Hematopoietic multipotent progenitor cell (in vitro differentiated cells): ENCODE results near the gene NCAM2. TPM values are rescaled to one million over a fixed set of nuclear protein-coding genes. Genes with fewer than 3 reads are reported as not detected.
"Not testable (repeated sequence)": the region's sequence is repeated elsewhere in the genome, so short reads cannot be mapped to it uniquely, and the experiment has no call there.

Experiments
- DNase-seq, 3 donors: peaks; one replicate each; pipeline ENCODE4 v3.0.0-alpha.2; 2011 to 2015; ENCODE audit warnings: low read depth in 2 of 3, low spot score in 2 of 3
- total RNA-seq: library from RNA; depleted of rRNA; stranded (reverse); fragments of >200 nt; gene quantifications from one replicate; pipeline ENCODE4 v1.2.3, GENCODE V29; 2012

Gene NCAM2
- total RNA-seq, 1 donor: under 0.01 TPM

DNA sequence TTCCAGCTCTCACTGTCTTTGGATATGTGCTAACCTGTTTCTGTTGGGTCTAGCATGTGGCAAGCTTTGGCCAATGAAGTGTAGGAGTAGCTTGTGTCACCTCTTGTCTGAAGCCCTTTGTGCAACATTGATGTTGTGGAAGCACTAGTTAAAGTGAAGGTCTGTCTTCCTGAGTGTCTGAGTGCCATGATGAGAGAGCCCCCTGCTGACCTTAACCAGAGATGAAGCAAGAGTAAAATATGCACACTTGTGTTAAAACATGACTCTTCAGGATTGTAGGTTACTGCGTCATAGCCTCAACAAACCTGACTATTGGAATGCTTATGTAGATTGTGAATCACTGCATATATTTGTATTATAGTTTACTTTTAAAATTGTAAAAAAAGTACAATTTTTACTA, 103.7 kb downstream of the NCAM2 start:
- peak in 2 of 3 donors; percentile 31 to 57 for DNase-seq

DNA sequence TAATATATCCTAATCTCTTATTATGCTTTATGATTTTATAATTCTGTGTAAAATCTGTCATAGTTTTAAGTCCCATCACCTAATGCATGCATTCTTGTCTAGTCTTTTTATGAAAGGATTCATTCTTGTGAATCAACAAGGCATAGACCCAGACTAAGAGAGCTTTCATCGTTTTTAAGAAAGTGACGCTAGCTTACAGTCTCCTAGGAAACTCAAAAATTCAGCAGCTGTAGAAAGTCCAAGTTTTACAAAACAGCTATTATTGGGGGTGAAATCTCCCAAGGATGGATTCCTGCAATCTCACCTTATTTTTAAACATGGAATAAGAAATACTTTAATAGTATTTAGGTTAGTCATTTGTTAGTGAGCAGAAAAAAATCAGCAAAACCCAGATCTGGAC, 104.7 kb downstream of the NCAM2 start:
- DNase-seq: no peak

DNA sequence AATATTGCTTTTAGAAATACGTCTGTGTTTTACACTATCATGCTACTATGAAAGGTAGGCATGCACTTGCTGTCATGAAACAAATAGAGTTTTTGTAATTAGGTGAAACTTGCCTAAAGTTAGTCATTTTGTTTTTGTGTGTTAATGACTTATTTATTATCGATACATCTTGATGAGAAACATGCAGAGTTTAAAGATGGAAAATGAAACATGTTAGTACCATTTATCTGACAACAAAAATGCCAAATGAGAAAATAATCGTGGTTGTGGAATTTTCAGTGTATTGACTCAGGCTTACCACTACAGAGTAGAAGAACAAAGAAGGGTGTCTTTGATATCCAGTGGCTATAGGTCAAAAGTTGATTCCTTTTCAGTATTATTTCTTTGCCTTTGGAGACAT, 105.5 kb downstream of the NCAM2 start:
- DNase-seq: no peak

DNA sequence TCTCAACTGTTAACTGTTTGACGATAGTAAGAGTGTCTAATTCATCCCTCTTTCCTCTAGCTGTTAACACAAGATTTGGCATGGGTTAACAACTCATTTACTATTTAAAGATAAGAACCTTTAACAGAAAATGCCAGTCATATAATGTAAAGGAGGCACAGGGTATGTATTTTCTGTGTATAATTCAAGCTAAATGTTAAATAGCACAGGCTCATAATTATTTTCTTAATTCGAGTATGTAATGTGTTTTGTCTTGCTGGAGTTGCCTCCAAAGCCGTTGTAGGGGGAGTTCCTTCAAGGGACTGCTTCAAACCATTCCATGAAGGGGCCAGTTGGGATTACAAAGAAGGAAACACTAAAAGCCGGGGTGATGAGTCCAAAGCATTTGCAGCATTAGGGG, 111.5 kb downstream of the NCAM2 start:
- DNase-seq: no peak

DNA sequence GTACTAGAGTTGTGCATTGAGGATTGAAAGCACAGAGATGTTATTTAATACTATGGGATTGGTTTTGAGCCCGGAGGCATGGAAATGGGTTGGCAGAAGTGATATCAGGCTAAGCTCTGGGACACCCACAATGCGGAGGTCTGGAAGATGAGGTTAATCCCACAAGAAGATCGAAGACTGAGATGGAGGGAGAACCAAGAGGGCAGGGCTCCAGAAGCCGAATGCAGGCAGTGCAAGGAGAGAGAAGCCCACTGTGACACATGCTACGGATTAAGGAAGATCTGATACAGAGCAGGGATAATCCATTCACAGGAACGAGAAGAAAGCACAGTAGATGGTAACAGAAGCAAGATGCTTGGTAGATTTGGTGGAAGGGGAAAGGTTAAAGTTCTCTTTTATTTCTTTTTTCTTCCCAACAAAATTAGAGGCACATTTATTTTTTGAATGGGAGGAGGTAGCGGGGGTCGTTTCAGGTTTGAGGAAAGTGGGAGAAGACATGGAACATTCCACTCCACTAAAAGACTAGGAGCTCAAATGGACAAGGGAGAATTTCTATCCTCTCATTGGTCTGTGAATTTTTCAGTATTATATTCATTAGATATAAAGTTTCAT, 113.2 kb downstream of the NCAM2 start:
- DNase-seq: no peak

DNA sequence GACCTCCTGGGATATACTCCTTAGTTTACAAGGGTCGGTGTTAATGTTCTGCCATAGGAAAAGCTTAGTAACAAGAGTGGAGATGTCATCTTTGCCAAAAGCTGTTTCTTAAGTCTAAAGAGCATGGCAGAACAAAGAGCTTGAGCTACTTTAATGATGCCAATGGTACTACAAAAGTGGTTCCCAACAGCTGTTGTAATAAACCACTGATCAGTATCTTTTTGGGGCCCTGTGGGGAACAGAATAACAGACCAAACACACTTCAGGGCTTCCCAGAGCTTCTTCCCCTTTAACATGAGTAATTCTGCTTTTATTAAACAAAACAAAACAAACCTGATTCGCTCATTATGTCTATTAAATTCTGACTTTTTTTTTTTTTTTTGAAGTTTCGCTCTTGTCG, 116.3 kb downstream of the NCAM2 start:
- DNase-seq: no peak

DNA sequence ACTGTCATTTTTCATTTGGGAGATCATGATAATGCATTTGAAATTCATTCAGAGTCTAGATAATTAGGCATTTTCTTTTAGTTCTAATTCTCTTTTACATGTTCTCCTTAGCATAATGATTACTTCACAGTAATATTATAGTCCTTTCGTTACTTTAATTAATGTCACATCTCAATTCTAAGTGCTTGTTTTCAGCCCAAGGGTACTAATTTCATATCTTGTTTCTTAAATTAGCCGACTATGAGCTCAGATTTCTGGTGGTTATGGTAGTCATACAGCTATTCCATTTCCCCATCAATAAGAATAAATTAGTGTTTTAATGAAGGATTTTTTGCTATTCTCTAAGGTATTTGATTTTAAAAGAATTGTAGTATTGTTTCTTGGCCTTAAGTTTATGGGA, 120.9 kb downstream of the NCAM2 start:
- no peak for DNase-seq

DNA sequence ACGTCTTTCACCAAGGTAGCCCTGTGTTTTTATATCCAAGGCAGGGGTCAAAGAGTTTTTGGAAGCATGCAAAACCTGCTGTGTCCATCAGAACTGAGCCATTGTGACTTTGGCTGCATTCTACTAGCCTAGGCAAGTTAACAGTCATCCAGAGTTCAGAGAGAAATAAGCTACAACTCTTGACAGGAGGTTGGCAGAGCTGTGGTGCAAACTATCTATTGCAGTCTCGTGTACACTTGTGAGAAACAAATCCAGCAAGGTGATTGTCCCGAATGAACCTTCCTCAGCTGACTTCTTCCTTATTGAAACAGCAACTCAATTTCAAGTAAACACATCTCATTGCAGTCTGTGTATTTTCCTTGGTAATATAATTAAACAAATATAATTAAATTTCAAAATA, 124.5 kb downstream of the NCAM2 start:
- no peak for DNase-seq

DNA sequence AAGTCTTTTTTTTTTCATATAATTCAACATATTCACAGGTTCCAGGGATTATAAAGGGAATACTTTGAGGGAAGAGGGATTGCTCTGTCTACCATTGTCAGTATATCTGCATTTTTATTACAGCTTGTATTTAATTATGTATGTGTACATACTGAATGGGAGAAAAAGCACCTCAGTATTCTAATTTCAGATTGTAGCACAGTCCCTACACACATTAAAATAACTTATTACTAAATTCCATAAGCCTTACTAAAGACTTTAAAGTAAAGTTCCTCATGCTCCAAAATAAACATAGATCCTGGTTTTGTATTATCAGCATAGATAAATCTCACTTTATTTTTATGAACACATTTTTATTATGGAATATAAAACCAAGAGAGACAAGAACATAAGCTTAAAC, 134.2 kb downstream of the NCAM2 start:
- no peak for DNase-seq

DNA sequence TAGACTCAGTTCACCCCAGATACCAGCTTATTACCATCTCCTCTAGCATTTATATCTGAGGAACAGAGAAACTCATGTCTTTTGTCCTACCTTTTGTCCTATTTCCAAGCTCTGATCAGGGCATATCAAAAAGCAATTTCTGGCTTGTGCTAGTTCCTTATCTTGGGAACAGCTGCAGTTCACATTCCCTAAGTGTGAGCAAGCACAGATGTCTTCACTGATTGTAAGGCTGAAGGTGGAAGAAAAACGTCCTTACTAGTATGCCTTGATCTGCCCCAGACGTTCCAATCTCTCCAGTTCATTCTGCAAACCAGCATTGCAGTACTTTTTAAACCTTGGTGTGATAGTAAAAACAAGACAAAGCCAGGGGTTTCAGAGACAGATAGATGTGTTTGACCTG, 139.8 kb downstream of the NCAM2 start:
- DNase-seq: no peak

DNA sequence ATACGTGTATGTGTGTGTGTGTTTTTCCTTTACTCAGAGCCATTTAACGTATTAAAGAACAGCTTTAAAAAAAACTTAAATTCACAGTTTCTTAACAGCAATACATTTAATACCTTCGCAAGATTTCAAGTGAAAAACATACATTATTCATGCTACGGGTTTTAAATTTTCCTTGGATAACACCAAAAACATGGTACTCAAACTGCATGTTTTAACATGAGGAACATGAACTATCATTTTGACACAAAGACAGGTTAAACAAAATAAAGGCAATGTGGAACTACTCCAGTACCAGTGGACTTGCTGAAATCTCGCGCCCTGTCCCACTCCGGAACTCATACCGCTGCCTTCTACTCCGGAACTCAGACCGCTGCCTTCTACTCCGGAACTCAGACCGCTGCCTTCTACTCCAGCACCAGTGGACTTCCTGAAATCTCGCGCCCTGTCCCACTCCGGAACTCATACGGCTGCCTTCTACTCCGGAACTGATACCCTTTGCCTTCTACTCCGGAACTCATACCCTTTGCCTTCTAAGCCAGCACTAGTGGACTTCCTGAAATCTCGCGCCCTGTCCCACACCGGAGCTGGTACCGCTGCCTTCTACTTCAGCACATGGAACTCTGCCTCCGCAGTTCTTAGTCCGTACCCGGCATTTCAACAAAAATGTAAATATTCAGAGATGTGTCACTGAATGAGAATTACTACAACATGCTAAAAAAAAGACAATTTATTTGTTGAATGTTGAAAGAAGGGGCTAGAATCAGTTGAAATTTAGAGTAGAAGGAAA, 148.6 kb downstream of the NCAM2 start:
- no peak for DNase-seq

DNA sequence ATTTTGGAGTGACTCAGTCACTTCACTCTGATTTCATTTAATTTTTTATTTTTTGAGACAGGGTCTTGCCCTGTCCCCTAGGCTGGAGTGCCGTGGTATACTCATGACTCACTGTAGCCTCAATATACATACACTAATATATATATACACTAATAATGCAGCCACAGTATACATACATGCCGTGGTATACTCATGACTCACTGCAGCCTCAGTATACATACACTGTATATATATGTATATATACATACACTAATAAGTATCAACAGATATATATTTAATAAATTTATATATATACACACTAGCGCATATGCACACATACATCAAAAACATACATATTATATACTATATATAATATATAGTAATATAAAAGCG, 149.2 kb downstream of the NCAM2 start:
- DNase-seq: no peak

DNA sequence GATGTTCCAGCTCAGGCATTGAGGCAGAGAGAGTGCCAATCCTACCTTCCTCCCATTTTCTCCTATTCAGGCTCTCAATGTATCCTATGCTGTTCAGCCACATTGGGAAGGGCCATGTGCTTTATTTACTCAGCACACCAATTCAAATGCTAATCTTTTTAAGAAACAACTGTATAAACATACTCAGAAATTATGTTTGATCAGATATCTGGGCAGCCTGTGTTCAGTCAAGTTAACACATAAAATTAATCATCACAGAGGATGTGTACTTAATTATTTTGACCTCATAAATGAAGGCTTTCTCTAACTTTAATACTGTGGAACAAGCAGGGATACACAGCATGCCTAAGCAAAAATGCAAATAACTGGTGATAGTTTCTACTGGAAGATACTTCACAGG, 149.8 kb downstream of the NCAM2 start:
- no peak for DNase-seq

DNA sequence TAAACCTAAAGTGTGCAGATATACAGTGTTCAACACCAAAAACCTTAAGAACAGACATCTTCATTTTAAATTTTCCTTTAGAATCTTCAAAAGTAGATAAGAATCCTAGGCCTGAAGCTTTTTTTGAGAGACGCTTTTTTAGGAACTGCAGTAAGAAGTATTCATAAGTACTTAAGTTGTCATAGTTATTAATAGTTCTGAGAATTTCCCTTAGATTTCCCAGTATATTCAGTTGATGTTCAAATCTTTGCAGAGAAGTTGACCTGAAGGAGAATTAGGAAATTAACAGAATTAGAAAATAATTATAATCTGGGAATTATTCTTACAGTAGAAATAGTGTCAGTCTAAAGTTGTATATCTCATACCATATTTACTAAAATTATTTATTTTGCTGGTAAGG, 150.3 kb downstream of the NCAM2 start:
- no peak for DNase-seq

DNA sequence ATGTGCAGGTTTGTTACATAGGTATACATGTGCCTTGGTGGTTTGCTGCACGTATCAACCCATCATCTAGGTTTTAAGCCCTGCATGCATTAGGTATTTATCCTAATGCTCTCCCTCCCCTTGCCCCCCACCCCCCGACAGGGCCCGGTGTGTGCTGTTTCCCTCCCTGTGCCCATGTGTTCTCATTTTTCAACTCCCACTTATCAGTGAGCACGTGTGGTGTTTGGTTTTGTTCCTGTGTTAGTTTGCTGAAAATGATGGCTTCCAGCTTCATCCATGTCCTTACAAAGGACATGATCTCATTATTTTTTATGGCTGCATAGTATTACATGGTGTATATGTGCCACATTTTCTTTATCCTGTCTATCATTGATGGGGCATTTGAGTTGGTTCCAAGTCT, 151.2 kb downstream of the NCAM2 start:
- not testable (repeated sequence) for DNase-seq

DNA sequence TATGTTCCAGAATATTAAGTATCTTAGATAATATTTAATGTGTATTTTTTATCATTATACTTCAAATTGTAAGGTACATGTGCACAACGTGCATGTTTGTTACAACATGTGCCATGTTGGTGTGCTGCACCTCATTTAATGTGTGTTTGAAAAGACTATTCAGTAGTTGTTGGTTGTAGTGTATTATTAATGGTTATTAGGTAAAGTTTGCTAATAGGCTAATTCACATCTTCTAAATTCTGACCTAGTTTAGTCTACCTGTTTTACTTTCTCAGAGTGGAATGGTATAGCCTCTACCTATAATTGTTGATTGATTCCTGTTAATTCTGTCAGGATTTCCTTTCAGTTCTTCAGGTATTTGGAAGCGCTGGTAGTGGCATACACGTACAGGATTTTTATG, 153.0 kb downstream of the NCAM2 start:
- no peak for DNase-seq

DNA sequence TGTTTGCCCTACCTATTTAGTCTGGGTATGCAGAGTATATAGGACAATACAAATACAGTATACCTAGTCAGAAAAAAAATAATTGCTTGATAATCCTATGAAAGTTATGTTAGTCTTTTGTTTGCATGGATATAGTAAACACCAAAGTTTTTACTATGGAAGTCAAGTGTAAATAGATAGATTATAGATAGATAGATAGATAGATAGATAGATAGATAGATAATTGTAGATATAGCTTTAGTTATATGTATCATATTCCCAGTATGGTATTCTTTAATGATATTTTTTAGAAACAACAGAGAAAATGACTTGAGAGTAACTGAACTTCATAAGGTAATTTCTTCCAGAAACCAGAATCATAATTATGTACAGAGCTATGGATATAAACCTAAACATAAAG, 158.2 kb downstream of the NCAM2 start:
- no peak for DNase-seq

DNA sequence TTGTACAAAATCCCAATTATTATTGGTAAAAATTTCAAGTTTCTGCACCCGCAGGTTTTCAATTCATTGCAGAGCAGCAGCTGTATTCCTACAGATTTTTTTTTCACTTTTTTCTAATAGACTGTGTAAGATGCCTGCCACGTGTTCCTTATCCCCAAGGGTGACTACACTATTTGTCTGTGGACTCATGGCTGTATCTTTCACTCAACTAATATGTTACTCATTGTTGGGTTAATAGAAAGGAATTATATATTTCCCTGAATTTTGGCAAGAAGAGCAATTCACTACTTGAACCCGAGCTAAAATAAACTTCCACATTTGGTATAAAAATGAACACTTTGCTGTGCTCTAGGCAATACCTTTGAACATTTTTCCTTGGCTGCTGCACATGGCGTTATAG, 158.7 kb downstream of the NCAM2 start:
- DNase-seq: no peak

DNA sequence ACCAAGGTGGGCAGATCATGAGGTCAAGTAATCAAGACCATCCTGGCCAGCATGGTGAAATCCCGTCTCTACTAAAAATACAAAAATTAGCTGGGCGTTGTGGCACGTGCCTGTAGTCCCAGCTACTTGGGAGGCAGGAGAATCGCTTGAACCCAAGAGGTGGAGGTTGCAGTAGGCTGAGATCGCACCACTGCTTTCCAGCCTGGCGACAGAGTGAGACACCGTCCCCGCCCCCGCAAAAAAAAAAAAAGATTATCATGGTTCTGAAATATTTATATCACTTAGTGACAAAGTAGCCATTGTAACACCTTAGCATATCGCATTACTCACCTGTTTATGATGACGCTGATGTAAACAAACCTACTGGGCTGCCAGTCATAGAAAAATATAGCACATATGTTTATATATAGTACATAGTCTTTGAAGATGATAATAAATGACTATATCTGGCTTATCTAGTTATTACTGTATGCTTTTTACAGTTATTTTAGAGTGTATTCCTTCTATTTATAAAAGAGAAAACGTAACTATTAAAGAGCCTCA, 160.2 kb downstream of the NCAM2 start:
- no peak for DNase-seq

DNA sequence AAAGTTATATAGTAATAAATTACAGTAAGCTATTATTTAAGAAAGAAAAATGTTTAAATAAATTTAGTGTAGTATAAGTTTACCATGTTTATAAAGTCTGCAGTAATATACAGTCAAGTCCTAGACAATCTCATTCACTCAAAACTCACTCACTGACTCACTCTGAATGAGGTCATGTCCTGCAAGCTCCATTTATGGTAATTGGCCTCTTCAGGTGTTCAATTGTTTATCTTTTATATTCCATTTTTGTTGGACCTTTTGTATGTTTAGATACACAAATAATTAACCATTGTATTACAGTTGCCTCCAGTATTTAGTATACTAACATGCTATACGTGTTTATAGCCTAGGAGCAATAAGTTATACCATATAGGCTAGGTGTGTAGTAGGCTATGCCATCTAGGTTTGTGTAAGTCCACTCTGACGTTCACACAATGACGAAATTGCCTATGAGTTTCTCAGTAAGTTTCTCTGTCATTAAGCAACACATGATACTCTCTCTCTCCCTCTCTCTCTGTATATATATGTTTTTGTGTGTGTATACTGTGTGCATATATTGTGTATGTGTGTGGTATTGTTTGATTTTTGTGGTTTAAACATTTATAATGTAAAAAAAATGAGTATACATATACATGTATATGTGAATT, 161.2 kb downstream of the NCAM2 start:
- DNase-seq: no peak

DNA sequence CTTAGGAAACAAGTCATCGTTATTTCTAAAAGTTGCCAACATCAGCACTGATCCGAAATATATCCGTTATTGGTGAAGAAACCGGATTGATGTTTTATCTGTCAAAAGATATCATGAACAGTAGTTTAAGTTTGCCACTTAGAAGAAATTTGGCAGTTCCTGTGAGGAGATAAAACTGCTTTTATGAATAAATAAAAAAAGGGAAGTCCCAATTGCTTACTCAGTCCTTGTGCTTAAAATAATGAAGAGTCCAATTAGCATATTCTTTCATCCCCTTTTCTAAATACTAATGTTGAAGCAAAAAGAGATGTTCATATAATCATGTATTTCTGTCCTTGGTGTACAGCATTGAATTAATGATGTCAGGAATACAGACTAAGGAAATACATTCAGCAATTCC, 164.6 kb downstream of the NCAM2 start:
- peak in 1 of 3 donors; percentile 47 for DNase-seq

DNA sequence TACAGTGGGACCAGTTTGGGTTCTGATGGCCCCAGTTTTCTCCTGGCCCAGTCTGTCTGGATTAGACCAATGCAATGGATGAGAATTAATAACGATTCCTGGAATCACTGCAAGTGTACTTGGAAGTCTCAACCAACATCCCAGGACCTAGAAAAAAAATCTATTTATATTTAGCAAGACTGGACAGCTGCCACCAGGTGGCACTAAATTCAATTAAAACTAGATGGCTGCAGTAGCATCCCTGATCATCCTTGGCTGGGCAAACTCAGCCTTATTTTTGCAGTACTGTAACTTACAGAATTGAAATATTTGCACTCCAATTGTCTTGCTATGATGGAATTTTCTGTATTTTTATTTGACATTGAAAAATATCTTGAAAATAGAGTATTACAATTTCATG, 165.7 kb downstream of the NCAM2 start:
- DNase-seq: peak; percentile 1 to 68 (median 39)
